Stimulated activated CD4-positive, alpha-beta T cell treated with anti-CD3 and anti-CD28 coated beads, Interleukin-15, amount 100 ng/mL, for 48 hours (primary cell): ENCODE data around the gene HSD17B12.

ENCODE experiments used
- DNase-seq, 2 donors: peaks; one replicate each; pipeline ENCODE4 v3.0.0-alpha.2; 2020; ENCODE audit warnings: low read depth in 2 of 2

Gene HSD17B12

DNA sequence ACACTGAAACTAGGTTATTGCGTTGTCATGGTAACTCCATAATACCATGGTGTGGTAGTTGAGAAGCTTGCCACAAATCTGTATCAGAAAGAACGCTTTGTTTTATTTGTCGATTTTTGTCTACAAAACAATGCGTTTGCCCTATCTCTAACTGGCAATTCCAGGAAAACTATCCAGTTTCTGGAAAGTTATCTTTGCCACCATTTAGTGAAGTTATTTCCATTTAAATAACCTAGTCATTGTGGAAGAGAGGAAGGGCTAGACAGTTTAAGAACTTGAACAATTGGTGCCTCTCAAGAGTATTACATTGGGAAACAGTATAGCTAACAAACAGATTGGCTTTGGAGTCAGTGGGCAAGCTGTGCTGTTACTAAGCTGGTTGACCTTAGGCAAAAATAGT, 7.9 kb downstream of the HSD17B12 start:
- DNase-seq = no peak

DNA sequence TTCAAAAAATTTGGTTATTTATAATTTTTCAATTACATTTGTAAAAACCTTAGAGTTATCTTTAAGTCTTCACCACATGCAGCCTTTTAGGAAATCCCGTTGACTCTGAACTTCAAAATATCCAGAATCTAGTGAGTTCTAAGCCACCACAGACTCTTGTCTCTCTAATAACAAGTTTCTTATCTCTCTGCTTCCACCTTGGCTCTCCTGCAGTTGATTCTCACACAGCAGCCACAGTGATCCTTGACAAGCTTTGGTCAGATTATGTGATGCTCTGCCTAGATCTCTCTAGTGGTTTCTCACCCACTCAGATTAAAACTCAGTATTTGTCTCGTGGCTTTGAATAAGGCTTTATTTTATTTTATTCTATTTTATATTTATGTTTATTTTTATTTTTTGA, 8.6 kb downstream of the HSD17B12 start:
- DNase-seq = no peak

DNA sequence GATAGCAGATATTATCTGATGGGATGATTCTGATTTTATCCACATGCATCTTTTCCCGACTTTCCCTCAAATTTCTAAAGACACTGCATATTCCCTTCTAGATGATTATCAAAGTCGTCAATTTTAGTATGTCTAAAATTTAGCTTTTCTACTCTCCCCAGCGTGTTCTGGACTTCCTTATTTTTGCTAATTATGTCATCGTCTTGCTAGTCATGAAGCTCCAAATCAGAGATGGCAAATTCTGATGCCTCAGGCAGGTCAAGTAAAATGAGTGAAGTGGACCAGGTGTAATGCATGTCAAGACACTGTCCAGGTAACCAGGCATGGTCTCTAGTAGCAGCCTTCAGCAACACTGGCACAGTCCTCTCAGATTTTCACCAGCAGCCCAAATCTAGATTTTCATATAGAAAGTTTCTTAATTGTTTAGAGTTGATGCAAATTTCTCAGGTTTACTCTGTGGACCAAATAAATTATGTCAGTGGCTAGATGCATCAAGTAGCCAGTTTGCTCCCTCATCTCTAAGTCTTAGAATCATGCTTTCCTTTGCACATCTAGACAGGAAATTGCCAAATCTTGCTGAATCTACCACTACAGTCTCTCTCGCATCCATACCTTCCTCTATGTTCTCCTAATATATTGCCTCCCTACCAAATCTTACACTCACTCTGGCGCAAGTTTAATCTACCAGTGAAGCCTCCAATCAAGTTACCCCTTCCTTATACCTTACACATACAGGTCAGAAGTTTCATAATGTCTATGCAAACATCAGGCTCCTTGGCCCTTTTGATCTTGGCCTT, 10.6 kb downstream of the HSD17B12 start:
- no peak for DNase-seq

GRCh38 chr11:43691806-43692205, 11.3 kb downstream of the HSD17B12 start:
- DNase-seq = no peak

DNA sequence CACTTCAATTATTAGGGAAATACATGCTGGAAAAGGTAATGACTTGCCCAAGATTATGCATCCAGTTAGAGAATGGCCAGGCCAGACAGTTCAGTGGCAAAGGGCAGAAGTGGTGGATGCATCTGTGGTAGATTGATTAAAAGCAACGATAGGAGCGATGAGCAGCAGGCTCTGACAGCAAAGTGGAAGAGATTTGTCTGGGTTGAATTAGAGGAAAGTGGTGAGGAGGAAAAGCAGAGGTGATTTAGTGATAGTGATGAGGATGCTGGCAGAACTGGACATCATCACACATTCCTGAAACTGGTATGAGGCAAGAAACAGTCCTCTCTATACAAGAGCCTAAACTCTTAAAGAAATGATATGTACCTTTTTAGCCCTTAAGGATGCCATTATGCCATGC, 12.5 kb downstream of the HSD17B12 start:
- no peak for DNase-seq

DNA sequence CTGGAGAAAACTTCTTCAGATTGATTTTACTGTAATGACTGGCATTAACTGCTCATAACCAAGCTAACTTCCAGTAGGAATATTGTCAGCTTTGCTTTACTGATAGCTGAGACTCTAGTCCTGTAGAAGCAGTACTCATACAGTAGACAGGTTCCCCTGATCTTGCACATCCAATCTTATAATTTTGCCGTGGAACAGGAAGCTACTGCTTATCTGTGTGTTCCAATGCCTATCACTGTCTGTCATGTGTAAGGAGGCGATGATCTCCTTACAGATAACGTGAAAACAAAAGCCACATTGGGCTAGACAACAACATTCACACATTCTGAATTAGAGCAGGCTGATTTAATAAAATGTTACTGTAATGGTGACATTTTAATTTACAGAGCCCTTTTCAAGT, 13.2 kb downstream of the HSD17B12 start:
- no peak for DNase-seq

- no peak for DNase-seq
These were observed 13.9 kb downstream of the HSD17B12 start for GRCh38 chr11:43694477-43694876.

- no peak for DNase-seq
These were observed 17.1 kb downstream of the HSD17B12 start for GRCh38 chr11:43697679-43698078.

DNA sequence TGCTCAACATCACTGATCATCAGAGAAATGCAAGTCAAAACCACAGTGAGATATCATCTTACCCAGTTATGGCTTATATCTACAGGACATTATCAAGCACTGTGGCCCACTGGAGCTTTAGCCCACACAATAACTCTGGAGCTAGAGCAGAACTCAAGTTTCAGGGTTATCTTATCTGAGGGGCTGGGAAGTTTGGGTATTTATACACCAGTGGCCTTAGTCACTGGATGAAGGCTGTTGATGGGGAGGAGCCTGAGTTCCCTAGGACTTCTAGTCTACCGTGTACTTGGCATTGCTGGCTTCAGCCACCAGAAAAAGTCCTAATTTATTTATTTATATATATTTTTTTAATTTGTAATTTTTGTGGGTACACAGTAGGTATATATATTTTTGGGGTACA, 19.3 kb downstream of the HSD17B12 start:
- no peak for DNase-seq

DNA sequence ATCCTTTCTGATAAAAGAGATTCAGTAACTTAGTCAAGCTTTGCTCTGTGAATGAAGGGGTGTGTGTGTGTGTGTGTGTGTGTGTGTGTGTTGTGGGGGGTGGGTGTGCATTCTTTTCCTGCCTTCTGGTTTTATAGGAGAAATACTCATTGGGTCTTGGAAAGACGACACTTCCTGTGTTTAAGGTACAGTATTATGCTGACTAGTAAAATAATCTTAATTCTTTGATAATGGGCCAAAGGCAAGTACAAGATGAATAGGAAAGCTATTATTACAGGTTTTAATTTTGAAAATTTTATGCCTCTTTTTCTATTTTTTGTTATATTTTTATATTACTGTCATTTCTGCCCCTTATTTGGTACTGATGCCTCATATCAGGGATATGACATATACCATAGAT, 26.1 kb downstream of the HSD17B12 start:
- DNase-seq = no peak

DNA sequence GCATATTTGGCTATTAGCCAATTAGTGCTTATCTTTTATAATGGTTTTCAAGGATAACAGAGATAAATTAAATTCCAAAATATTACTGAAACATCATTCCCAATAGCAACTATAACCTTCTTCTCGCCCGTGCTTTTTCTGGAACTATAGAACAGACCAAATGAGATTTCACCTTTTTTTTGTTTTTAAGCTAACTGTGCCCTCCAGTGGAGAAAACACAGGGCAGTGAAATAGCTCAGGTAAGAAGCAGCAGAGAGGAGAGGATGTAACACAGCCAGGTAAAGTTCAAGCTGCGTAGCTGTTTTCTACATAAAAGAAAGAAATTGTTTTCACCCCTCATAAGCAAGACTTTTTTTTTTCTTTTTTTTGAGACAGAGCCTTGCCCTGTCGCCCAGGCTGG, 28.2 kb downstream of the HSD17B12 start:
- DNase-seq = no peak

GRCh38 chr11:43709689-43710088, 29.2 kb downstream of the HSD17B12 start:
- DNase-seq = no peak

DNA sequence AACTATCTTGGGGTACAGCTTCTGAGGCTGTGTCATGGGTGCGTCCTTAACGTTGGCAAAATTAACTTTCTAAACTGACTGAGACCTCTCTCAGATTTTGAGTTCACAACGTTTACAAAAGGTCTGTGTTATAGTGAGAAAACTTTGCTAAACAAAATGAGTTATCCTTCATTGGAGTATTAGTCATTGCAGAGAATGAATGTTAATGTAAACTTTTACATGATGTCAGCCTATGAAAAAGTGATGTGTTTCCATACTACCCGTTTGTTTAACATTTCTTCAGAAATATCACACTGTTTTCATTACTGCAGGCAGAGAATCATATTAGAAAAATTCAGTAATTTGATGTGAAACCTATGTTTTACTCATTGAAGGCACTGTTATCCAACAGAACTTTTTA, 32.1 kb downstream of the HSD17B12 start:
- no peak for DNase-seq

- no peak for DNase-seq
These were observed 37.8 kb downstream of the HSD17B12 start for GRCh38 chr11:43718373-43718772.

DNA sequence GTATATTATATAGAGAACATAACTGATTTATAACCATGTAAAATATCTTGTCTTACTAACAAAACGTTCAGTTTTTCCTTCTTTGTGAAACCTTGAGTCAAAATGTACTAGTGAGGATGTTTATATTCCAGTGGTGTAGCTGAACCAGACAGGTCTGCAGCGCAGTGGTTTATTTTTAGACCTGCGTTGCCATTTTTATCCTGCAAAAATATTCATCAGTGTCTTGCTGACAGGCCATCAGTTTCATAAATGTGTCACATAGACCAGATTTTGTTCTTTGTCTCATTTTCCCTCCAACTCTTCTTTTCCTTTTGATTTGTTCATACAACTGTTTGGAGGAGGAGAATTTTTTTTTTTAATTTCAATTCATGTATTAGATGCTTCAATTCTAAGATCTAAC, 43.1 kb downstream of the HSD17B12 start:
- no peak for DNase-seq

- DNase-seq = no peak
These were observed 51.7 kb downstream of the HSD17B12 start for GRCh38 chr11:43732225-43732624.

- no peak for DNase-seq
These were observed 53.7 kb downstream of the HSD17B12 start for GRCh38 chr11:43734256-43734655.

DNA sequence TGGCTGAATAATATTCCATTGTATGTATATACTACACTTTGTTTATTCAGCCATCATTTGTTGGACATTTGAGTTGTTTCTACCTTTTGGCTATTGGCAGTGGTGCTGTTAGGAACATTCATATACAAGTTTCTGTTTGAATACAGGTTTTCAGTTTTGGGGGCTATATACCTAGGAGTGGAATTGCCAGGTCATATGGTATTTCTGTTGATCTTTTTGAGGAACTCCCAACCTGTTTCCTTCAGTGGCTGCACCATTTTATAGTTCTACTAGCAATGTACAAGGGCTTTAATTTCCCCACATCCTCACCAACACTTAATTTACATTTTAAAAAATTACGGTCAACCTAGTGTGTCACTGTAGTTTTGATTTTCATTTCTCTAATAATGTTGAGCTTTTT, 54.6 kb downstream of the HSD17B12 start:
- DNase-seq = no peak

- DNase-seq = no peak
These were observed 55.4 kb downstream of the HSD17B12 start for GRCh38 chr11:43735961-43736360.

GRCh38 chr11:43736502-43737200, 56.1 kb downstream of the HSD17B12 start:
- DNase-seq = no peak

DNA sequence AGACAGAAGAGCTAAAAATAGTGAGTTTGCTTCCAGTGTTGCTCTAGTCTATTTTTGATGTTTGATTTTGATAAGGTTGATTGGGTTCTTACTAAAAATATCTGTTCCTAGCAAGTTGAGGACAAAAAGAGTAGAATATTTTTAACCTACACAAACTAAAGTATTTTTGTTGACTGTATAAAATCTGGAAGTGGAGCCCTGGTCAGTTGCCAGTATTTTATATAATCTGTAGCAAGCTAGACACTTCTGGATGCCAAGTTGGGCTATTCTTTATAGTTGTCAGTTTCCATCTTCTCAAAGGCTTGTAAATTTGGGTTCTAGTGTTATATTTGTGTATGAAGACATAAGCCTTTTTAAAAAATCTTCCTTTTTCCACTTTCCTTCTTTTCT, 56.7 kb downstream of the HSD17B12 start:
- no peak for DNase-seq

DNA sequence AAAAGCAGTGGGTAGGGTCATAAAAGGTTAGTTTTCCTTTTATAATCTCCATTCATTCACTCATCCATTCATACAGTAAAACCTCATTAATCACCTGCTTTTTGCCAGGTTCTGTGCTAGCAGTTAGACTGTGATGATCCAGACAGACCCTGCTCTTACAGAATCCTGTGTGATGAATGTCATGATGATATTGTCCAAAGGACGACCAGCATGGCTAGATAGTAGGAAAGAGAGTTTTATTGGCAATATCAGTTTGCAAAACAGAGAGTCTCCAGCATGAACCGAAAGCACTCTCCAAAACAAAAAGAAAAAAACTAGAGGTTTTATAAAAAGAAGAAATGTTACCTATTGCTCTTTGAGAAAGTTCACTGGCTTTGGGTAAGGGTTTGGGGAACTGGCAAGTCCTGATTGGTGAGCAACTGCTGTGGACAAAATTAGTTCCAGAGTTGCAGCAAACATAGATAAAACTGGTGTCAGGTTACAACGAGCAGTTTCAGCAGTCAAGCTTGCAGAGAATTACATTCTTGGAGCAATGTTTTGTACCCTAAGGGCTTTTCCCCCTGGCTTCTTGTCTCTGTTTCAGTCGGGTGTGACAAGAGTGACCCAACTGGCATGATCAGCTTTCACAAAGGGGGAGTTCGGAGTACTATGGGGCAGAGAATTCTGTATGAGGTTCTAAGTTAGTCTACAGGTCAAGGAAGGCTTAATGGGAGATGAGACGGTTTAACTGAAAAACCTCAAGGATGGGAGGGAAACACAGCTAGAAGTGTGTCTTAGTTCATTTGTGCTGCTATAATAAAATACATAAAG, 58.3 kb downstream of the HSD17B12 start:
- no peak for DNase-seq

DNA sequence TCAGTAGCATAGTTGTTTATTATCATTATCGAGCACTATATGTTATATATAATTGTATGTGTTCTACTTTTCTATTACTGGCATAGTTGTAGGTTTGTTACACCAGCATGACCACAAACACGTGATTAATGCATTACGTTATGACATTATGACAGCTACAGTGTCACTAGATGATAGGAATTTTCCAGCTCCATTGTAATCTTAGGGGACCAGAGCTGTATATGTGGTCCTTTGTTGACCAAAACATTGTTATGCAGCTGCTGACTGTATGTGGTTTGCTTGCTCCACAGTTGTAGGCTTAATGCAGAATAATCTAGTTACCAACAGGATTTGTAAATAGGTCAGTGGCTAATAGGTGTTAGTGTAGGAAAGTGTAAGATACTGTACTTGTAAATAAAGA, 66.1 kb downstream of the HSD17B12 start:
- no peak for DNase-seq
